BJ (cell line): ENCODE data around the gene FNBP1. TPM values are rescaled to one million over a fixed set of nuclear protein-coding genes. Genes with fewer than 3 reads are reported as not detected.

ENCODE experiments used
- CTCF ChIA-PET: fragments of 350-600 bp; formaldehyde crosslinking; extraction: SDS; loops from one replicate; lab custom pipeline; 2021; ENCODE audit warnings: antibody characterized with exemption, inconsistent platforms; lab: Yijun Ruan, JAX
- POLR2A ChIA-PET: fragments of 300-600 bp; sonication (Branson Sonifier 250); formaldehyde crosslinking; extraction: SDS; loops from one replicate; lab custom pipeline; 2021; ENCODE audit warnings: antibody characterized with exemption; lab: Charles Lee
- DNase-seq: peaks from one replicate; pipeline ENCODE4 v3.0.0-alpha.2; 2011; ENCODE audit warnings: low read depth
- H3K27me3 ChIP-seq: 2 replicates; pipeline ENCODE4 v1.6.0; 2011; ENCODE audit warnings: low read length; ENCODE audit not compliant: control insufficient read depth, insufficient read depth
- H3K36me3 ChIP-seq: 2 replicates; pipeline ENCODE4 v1.5.1; 2011; ENCODE audit warnings: low read length; ENCODE audit not compliant: control insufficient read depth, insufficient read depth
- H3K4me3 ChIP-seq: 2 replicates; pipeline ENCODE4 v1.5.1; 2011; ENCODE audit warnings: low read depth, mild to moderate bottlenecking, control low read depth, low read length
- CTCF ChIP-seq: IDR thresholded peaks from 2 replicates; pipeline ENCODE4 v1.5.1; 2011; ENCODE audit warnings: low read depth, mild to moderate bottlenecking, control low read depth, inconsistent platforms, low read length, moderate library complexity; ENCODE audit not compliant: insufficient read depth
- polyA plus RNA-seq: library from polyadenylated mRNA; depleted of rRNA; stranded (reverse); fragments of >200 nt; gene quantifications from 2 replicates; pipeline ENCODE4 v1.2.3, GENCODE V29; 2011

FNBP1 gene
- polyA plus RNA-seq, 1 experiment = 7.8 TPM

- Histone ChIP-seq H3K4me3 (no peak overlapping the region), H3K36me3 (no peaks in the 10 kb centered on the region), H3K27me3 (no peaks in the 10 kb centered on the region)
- CTCF ChIA-PET = no interaction called here
- no peak for TF ChIP-seq CTCF
- POLR2A ChIA-PET = no interaction called here
- DNase-seq = no peak
Measured at GRCh38 chr9:130030651-130031127, 12.3 kb downstream of the FNBP1 start.

- H3K36me3 ChIP-seq = no peaks in the 10 kb centered on the region
- no peak for DNase-seq
- H3K4me3 ChIP-seq = no peak overlapping the region
- ChIA-PET CTCF (interaction anchor here (1.3 kb wide), 1 partner anchor 96 kb away, joined by 3 read pairs; no protein-coding TSS in a partner anchor), POLR2A (no interaction called here)
- no peak for TF ChIP-seq CTCF
- H3K27me3 ChIP-seq = no peaks in the 10 kb centered on the region
Measured at GRCh38 chr9:130029223-130029973, 13.6 kb downstream of the FNBP1 start.

- no peaks in the 10 kb centered on the region for H3K27me3 ChIP-seq
- ChIA-PET POLR2A (no interaction called here), CTCF (interaction anchor here (1.3 kb wide), 1 partner anchor 95 kb away, joined by 3 read pairs; no protein-coding TSS in a partner anchor)
- no peak overlapping the region for H3K4me3 ChIP-seq
- DNase-seq = no peak
- no peaks in the 10 kb centered on the region for H3K36me3 ChIP-seq
- no peak for TF ChIP-seq CTCF
Measured at GRCh38 chr9:130028493-130029222, 14.3 kb downstream of the FNBP1 start.

- POLR2A ChIA-PET = no interaction called here
- TF ChIP-seq CTCF = no peak
- no peaks in the 10 kb centered on the region for H3K36me3 ChIP-seq
- CTCF ChIA-PET = no interaction called here
- H3K4me3 ChIP-seq = no peak overlapping the region
- no peaks in the 10 kb centered on the region for H3K27me3 ChIP-seq
- no peak for DNase-seq
Measured at GRCh38 chr9:130027533-130028365, 15.2 kb downstream of the FNBP1 start.
